Neural cell (in vitro differentiated cells): Measurements from ENCODE around the gene ZNF558.

Experiments used
- EP300 ChIP-seq: fragments of 450-650 bp; conservative IDR thresholded peaks from 2 replicates; pipeline ENCODE4 v1.6.1; 2014; ENCODE audit warnings: antibody characterized with exemption, mild to moderate bottlenecking, moderate library complexity; ENCODE audit not compliant: poor library complexity, severe bottlenecking
- EZH2 ChIP-seq: fragments of 200-600, 300-800 bp; shearing (Covaris generic), sonication (generic); IDR thresholded peaks from 2 replicates; pipeline ENCODE4 v1.6.1; 2014; ENCODE audit warnings: antibody characterized with exemption, low read length, borderline replicate concordance, mild to moderate bottlenecking; ENCODE audit not compliant: insufficient read depth, poor library complexity, severe bottlenecking
- MXI1 ChIP-seq: fragments of 450-650 bp; conservative IDR thresholded peaks from 2 replicates; pipeline ENCODE4 v1.6.1; 2014; ENCODE audit warnings: antibody characterized with exemption, mild to moderate bottlenecking; ENCODE audit not compliant: poor library complexity, severe bottlenecking
- TF ChIP-seq, protein P1 (sequence below): fragments of 450-650 bp; IDR thresholded peaks from 2 replicates; pipeline ENCODE4 v1.5.1; 2014; ENCODE audit warnings: antibody characterized with exemption, mild to moderate bottlenecking, moderate library complexity; ENCODE audit not compliant: poor library complexity, severe bottlenecking
- TF ChIP-seq, protein P2 (sequence below): IDR thresholded peaks from 2 replicates; pipeline ENCODE4 v1.6.1; 2012; ENCODE audit warnings: borderline replicate concordance

DNA sequence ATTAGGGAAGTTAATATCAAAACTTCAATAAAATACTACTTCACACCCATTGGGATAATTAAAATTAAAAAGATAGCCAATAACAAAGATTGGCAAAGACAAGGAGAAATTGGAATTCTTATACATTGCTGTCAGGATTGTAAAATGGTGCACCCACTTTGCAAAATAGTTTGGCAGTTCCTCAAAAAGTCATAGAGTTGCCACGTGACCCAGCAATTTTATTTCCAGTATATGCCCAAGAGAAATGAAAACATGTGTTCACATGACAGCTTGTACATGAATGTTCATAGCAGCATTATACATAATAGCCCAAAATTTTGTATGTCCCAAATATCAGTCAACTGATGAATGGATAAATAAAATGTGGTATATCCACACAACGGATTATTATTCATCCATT is 3.3 kb upstream of the ZNF558 start:
- TF ChIP-seq, protein P1, sequence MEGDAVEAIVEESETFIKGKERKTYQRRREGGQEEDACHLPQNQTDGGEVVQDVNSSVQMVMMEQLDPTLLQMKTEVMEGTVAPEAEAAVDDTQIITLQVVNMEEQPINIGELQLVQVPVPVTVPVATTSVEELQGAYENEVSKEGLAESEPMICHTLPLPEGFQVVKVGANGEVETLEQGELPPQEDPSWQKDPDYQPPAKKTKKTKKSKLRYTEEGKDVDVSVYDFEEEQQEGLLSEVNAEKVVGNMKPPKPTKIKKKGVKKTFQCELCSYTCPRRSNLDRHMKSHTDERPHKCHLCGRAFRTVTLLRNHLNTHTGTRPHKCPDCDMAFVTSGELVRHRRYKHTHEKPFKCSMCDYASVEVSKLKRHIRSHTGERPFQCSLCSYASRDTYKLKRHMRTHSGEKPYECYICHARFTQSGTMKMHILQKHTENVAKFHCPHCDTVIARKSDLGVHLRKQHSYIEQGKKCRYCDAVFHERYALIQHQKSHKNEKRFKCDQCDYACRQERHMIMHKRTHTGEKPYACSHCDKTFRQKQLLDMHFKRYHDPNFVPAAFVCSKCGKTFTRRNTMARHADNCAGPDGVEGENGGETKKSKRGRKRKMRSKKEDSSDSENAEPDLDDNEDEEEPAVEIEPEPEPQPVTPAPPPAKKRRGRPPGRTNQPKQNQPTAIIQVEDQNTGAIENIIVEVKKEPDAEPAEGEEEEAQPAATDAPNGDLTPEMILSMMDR: no peak
- TF ChIP-seq EZH2 (no peak), EP300 (no peak), MXI1 (no peak)
- TF ChIP-seq, protein P2, sequence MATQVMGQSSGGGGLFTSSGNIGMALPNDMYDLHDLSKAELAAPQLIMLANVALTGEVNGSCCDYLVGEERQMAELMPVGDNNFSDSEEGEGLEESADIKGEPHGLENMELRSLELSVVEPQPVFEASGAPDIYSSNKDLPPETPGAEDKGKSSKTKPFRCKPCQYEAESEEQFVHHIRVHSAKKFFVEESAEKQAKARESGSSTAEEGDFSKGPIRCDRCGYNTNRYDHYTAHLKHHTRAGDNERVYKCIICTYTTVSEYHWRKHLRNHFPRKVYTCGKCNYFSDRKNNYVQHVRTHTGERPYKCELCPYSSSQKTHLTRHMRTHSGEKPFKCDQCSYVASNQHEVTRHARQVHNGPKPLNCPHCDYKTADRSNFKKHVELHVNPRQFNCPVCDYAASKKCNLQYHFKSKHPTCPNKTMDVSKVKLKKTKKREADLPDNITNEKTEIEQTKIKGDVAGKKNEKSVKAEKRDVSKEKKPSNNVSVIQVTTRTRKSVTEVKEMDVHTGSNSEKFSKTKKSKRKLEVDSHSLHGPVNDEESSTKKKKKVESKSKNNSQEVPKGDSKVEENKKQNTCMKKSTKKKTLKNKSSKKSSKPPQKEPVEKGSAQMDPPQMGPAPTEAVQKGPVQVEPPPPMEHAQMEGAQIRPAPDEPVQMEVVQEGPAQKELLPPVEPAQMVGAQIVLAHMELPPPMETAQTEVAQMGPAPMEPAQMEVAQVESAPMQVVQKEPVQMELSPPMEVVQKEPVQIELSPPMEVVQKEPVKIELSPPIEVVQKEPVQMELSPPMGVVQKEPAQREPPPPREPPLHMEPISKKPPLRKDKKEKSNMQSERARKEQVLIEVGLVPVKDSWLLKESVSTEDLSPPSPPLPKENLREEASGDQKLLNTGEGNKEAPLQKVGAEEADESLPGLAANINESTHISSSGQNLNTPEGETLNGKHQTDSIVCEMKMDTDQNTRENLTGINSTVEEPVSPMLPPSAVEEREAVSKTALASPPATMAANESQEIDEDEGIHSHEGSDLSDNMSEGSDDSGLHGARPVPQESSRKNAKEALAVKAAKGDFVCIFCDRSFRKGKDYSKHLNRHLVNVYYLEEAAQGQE: no peak
